Endothelial cell (in vitro differentiated cells): ENCODE measurements around the gene MERTK. TPM values are rescaled to one million over a fixed set of nuclear protein-coding genes. Genes with fewer than 3 reads are reported as not detected.
"Not testable (repeated sequence)": the region's sequence is repeated elsewhere in the genome, so short reads cannot be mapped to it uniquely, and the experiment has no call there.

ENCODE experiments used
- DNase-seq: peaks from one replicate; pipeline ENCODE4 v3.0.0; 2021; ENCODE audit warnings: low spot score
- H3K27ac Mint-ChIP-seq: one replicate; pipeline ENCODE4 v1.8.0; 2021; ENCODE audit warnings: mixed read lengths, inconsistent platforms; ENCODE audit not compliant: unreplicated experiment
- H3K27me3 Mint-ChIP-seq: one replicate; pipeline ENCODE4 v1.8.0; 2021; ENCODE audit warnings: mild to moderate bottlenecking, moderate library complexity, mixed read lengths, inconsistent platforms; ENCODE audit not compliant: unreplicated experiment
- H3K36me3 Mint-ChIP-seq: one replicate; pipeline ENCODE4 v1.8.0; 2021; ENCODE audit warnings: mild to moderate bottlenecking, low read depth, mixed read lengths, inconsistent platforms; ENCODE audit not compliant: unreplicated experiment
- H3K4me1 Mint-ChIP-seq: one replicate; pipeline ENCODE4 v1.8.0; 2021; ENCODE audit warnings: mild to moderate bottlenecking, mixed read lengths, inconsistent platforms; ENCODE audit not compliant: unreplicated experiment
- H3K4me3 Mint-ChIP-seq: one replicate; pipeline ENCODE4 v1.8.0; 2021; ENCODE audit warnings: mild to moderate bottlenecking, mixed read lengths, inconsistent platforms; ENCODE audit not compliant: unreplicated experiment
- H3K9me3 Mint-ChIP-seq: one replicate; pipeline ENCODE4 v1.8.0; 2021; ENCODE audit warnings: mixed read lengths, inconsistent platforms; ENCODE audit not compliant: unreplicated experiment
- total RNA-seq: library from RNA; stranded (reverse); fragmentation: NEBNext Ultra II Directional; extraction: Animal tissue kit (Norgen Biotek cat#: 25700); gene quantifications from one replicate; pipeline ENCODE4 v1.2.1, GENCODE V29; 2021; ENCODE audit not compliant: unreplicated experiment
- TF ChIP-seq, protein P1 (sequence below): fragments of 200-600 bp; sonication (generic); IDR thresholded peaks from one replicate; pipeline ENCODE4 v1.5.0; 2021; ENCODE audit warnings: antibody characterized with exemption; ENCODE audit not compliant: unreplicated experiment

The MERTK gene
- total RNA-seq, 1 donor from 2014 or later = 12.3 TPM

DNA sequence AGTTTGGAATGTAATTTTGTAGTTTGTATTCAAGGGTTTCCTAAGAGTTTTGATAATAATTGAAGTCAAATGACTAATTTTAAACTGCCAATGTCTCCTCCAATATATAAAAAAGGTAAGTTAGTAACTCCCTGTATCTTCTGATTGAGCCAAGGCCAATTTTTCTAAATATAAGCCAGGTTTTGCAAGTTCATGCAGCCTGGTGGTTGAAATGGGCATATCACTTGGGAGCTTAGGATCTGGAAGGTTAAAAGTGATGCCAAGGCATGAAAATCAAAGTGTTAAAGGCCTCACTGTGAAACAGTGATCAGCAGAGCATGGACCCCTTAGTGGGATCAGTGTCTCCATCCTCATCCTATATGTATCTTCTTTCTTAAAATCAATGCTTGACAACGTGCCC, 60.5 kb downstream of the MERTK start:
- no peak for DNase-seq
- Mint-ChIP-seq H3K4me1 (no peaks in the 10 kb centered on the region), H3K27ac (no peak overlapping the region), H3K36me3 (peaks cover 4% of the 10 kb centered on the region), H3K9me3 (no peaks in the 10 kb centered on the region), H3K4me3 (no peak overlapping the region), H3K27me3 (no peaks in the 10 kb centered on the region)
- TF ChIP-seq, protein P1, sequence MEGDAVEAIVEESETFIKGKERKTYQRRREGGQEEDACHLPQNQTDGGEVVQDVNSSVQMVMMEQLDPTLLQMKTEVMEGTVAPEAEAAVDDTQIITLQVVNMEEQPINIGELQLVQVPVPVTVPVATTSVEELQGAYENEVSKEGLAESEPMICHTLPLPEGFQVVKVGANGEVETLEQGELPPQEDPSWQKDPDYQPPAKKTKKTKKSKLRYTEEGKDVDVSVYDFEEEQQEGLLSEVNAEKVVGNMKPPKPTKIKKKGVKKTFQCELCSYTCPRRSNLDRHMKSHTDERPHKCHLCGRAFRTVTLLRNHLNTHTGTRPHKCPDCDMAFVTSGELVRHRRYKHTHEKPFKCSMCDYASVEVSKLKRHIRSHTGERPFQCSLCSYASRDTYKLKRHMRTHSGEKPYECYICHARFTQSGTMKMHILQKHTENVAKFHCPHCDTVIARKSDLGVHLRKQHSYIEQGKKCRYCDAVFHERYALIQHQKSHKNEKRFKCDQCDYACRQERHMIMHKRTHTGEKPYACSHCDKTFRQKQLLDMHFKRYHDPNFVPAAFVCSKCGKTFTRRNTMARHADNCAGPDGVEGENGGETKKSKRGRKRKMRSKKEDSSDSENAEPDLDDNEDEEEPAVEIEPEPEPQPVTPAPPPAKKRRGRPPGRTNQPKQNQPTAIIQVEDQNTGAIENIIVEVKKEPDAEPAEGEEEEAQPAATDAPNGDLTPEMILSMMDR = peak; percentile 32

DNA sequence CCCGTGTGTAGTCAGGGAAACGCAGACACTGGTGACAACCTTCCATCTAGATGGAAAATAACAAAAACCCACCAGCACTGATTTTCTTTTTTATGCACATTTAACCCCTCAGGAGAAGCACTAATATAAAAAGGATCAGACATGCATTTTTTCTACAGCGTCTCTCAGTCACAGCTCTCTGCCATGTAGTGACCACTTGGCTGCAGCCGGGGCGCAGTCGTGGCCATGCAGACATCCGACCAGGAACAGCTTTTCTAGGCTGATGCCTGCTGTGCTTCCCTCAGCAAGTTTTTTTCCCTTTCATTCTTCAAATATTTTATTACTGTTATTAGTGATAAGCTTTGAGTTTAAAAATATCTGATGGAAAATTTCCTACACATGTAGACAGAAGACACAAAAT, 63.3 kb downstream of the MERTK start:
- Mint-ChIP-seq H3K4me3 (no peak overlapping the region), H3K4me1 (peaks cover 4% of the 10 kb centered on the region), H3K27ac (no peak overlapping the region), H3K9me3 (no peaks in the 10 kb centered on the region), H3K27me3 (no peaks in the 10 kb centered on the region), H3K36me3 (no peaks in the 10 kb centered on the region)
- DNase-seq = no peak
- TF ChIP-seq, protein P1 = no peak

DNA sequence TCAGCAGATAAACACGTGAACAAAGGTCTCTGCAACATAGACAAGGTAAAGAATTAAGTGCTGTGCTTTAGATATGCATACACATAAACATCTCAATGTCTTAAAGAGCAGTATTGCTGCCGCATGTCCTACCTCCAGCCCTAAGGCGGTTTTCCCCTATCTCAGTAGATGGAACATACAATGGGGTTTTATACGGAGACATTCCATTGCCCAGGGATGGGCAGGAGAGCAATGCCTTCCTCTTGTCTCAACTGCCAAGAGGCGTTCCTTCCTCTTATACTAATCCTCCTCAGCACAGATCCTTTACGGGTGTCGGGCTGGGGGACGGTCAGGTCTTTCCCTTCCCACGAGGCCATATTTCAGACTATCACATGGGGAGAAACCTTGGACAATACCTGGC, 64.7 kb downstream of the MERTK start:
- not testable (repeated sequence) for H3K4me1 Mint-ChIP-seq, H3K36me3 Mint-ChIP-seq, H3K4me3 Mint-ChIP-seq, DNase-seq, H3K27me3 Mint-ChIP-seq, H3K9me3 Mint-ChIP-seq, H3K27ac Mint-ChIP-seq

DNA sequence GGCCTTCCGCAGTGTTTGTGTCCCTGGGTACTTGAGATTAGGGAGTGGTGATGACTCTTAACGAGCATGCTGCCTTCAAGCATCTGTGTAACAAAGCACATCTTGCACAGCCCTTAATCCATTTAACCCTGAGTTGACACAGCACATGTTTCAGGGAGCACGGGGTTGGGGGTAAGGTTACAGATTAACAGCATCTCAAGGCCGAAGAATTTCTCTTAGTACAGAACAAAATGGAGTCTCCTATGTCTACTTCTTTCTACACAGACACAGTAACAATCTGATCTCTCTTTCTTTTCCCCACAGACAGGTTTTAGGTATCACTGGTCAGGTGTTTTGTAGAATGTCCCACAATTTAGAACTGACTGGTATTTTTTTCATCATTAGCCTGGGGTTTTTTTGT, 65.1 kb downstream of the MERTK start:
- DNase-seq, H3K36me3 Mint-ChIP-seq, H3K4me3 Mint-ChIP-seq, H3K27me3 Mint-ChIP-seq, H3K9me3 Mint-ChIP-seq, H3K27ac Mint-ChIP-seq, H3K4me1 Mint-ChIP-seq: not testable (repeated sequence)

DNA sequence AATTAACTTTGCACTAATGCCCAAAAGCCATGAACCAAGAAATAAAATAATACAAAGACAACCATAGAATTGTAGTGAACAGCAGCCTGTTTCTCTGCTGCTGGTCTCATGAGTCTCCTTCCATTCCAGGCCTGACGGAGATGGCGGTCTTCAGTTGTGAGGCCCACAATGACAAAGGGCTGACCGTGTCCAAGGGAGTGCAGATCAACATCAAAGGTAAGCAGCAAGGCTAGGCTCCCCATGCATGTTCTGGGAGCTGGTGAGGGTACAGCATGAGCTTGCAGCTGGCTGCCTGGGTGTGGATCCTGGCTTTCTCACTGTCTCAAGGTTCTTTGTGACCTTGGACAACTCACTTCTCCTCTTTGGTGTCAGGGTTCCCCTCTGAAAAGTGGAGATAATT, 66.7 kb downstream of the MERTK start:
- peaks cover 19% of the 10 kb centered on the region for H3K36me3 Mint-ChIP-seq
- DNase-seq = no peak
- peaks cover 4% of the 10 kb centered on the region for H3K4me1 Mint-ChIP-seq
- TF ChIP-seq, protein P1 = no peak
- no peak overlapping the region for H3K27ac Mint-ChIP-seq
- no peaks in the 10 kb centered on the region for H3K27me3 Mint-ChIP-seq
- no peaks in the 10 kb centered on the region for H3K9me3 Mint-ChIP-seq
- no peak overlapping the region for H3K4me3 Mint-ChIP-seq

DNA sequence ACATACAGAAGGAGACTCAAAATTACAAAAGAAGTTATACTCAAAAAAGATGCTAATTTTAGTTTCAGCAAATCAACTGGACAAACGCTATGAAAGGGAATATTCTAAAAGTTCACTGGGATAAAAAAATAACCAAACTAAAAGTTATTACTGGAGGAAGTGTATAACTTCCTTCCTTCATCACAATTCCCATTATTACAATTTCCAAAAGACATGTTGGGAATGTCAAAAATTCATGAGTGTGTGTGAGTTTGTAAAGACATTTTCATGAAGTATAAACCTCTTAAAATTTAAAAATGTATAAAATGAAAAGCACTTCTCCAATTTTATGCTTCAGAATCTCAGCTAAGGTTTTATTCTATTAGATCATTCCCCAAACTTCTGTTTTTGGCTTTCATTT, 67.8 kb downstream of the MERTK start:
- no peak overlapping the region for H3K27ac Mint-ChIP-seq
- H3K27me3 Mint-ChIP-seq = no peaks in the 10 kb centered on the region
- TF ChIP-seq, protein P1 = no peak
- H3K36me3 Mint-ChIP-seq = peaks cover 19% of the 10 kb centered on the region
- DNase-seq = no peak
- H3K4me1 Mint-ChIP-seq = peaks cover 4% of the 10 kb centered on the region
- H3K9me3 Mint-ChIP-seq = no peaks in the 10 kb centered on the region
- no peak overlapping the region for H3K4me3 Mint-ChIP-seq
